NT2/D1 (cell line): ENCODE measurements around the gene CCER1.

Experiments
- DNase-seq: peaks from one replicate; pipeline ENCODE4 v3.0.0-alpha.2; 2011; ENCODE audit warnings: low read depth, low spot score
- H3K27me3 ChIP-seq: 2 replicates; pipeline ENCODE4 v1.6.0; 2011; ENCODE audit warnings: mild to moderate bottlenecking; ENCODE audit not compliant: insufficient read length, insufficient read depth
- H3K36me3 ChIP-seq: 2 replicates; pipeline ENCODE4 v1.6.1; 2011; ENCODE audit warnings: mild to moderate bottlenecking, low read length, mixed read lengths; ENCODE audit not compliant: insufficient read depth, insufficient read length
- H3K4me1 ChIP-seq: 2 replicates; pipeline ENCODE4 v1.5.1; 2011; ENCODE audit not compliant: insufficient read depth, insufficient read length
- H3K4me3 ChIP-seq: 2 replicates; pipeline ENCODE4 v1.5.1; 2011; ENCODE audit warnings: low read depth; ENCODE audit not compliant: insufficient read length
- H3K9ac ChIP-seq: 2 replicates; pipeline ENCODE4 v1.6.0; 2011; ENCODE audit warnings: low read depth; ENCODE audit not compliant: insufficient read length
- H3K9me3 ChIP-seq: 2 replicates; pipeline ENCODE4 v1.5.1; 2011; ENCODE audit warnings: mild to moderate bottlenecking, low read length; ENCODE audit not compliant: insufficient read depth
- SUZ12 ChIP-seq: IDR thresholded peaks from 2 replicates; pipeline ENCODE4 v1.6.1; 2011; ENCODE audit not compliant: insufficient read length, insufficient read depth; ENCODE audit errors: extremely low read depth
- YY1 ChIP-seq: IDR thresholded peaks from 2 replicates; pipeline ENCODE4 v1.6.1; 2011; ENCODE audit not compliant: insufficient read length, insufficient read depth
- ZNF274 ChIP-seq: IDR thresholded peaks from 2 replicates; pipeline ENCODE4 v1.6.1; 2011; ENCODE audit warnings: mild to moderate bottlenecking, low read depth, low read length

The CCER1 gene

GRCh38 chr12:90938451-90938850, 16.5 kb downstream of the CCER1 start:
- H3K4me3 ChIP-seq: no peak overlapping the region
- DNase-seq: no peak
- peaks cover 4% of the 10 kb centered on the region; the same call in 1 of the 2 replicates for H3K9me3 ChIP-seq
- no peaks in the 10 kb centered on the region for H3K4me1 ChIP-seq
- H3K27me3 ChIP-seq: no peaks in the 10 kb centered on the region
- no peak overlapping the region for H3K9ac ChIP-seq
- H3K36me3 ChIP-seq: no peaks in the 10 kb centered on the region
- TF ChIP-seq ZNF274 (no peak), SUZ12 (no peak), YY1 (no peak)

DNA sequence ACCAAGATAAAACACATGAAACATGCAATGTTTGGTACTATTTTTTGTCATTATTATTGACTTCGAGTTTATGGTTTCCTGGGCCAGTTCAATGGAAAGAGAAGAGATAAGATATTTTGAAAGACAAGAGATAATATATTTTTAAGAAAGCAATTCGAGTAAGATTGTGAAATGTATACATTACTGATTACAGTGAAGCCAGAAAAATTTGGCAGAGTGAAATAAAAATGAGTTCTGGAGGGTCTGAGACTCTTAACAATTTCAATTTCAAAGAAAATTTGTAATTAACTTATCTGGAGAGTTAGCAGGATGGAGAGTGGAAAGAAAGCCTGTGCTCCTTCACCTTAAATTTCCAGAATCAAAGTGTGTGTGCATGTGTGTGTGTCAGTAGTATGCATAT, 17.3 kb downstream of the CCER1 start:
- no peak overlapping the region for H3K4me3 ChIP-seq

DNA sequence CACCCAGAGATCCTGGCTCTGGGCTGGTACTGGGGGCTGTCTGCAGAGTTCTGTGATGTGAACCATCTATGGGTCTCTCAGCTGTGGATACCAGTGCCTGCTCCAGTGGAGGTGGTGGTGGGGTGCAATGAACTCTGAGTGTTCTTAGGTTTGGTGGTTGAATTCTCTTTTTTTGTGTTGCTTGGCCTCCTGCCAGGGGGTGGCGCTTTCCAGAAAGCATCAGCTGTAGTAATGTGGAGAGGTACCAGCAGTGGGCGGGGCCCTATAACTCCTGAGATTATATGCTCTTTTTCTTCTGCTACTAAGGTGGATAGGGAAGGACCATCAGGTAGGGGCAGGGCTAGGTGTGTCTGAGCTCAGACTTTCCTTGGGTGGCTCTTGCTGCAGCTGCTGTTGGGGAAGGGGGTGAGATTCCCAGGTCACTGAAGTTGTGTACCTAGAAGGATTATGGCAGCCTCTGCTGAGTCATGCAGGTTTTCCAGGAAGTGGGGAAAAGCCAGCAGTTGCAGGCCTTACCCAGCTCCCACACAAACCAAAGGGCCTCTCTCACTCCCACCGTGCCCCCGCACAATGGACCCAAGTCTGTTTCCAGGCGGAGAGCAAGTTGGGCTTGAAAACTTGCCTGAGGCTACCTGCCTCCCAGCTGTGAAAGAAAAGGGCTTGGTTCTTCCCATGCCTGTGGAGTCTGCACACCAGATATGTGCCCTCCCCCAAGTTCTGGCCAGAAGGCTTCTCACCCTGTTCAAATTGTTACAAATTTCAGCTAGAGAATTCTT, 18.6 kb downstream of the CCER1 start:
- DNase-seq: no peak
- no peak overlapping the region for H3K4me3 ChIP-seq
- no peaks in the 10 kb centered on the region for H3K4me1 ChIP-seq

More for the DNA sequence above, 17.3 kb downstream of the CCER1 start:
- no peak for TF ChIP-seq ZNF274
- TF ChIP-seq SUZ12: no peak
- TF ChIP-seq YY1: no peak
- no peak overlapping the region for H3K9ac ChIP-seq
- peaks cover 4% of the 10 kb centered on the region; the same call in 1 of the 2 replicates for H3K9me3 ChIP-seq
- no peaks in the 10 kb centered on the region for H3K27me3 ChIP-seq
- DNase-seq: no peak
- H3K4me1 ChIP-seq: no peaks in the 10 kb centered on the region
- H3K36me3 ChIP-seq: no peaks in the 10 kb centered on the region

DNA sequence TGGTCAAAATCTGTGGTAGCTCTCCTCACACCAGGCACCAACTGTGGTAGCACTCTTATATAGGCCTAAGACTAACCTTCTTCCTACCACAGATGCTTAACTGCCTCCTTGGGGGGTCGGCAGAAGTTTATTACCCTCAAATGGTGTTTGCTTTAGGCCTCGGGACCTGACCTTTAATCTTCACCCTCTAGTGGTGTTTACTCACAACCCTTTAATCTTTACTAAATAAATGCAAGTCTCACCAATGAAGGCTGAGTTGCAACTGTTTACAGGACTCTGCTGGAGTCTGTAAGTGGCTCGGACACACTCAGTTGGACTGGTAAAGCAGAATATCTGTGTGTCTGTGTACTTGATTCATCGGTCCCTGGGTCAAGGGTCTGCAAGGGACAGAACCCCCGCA, 29.4 kb downstream of the CCER1 start:
- Histone ChIP-seq H3K9me3 (peaks cover 13% of the 10 kb centered on the region), H3K27me3 (no peaks in the 10 kb centered on the region), H3K4me3 (no peak overlapping the region), H3K9ac (no peak overlapping the region), H3K4me1 (no peaks in the 10 kb centered on the region), H3K36me3 (no peaks in the 10 kb centered on the region)
- TF ChIP-seq ZNF274 (no peak), YY1 (no peak), SUZ12 (no peak)
- DNase-seq: no peak

More for the DNA sequence above, 18.6 kb downstream of the CCER1 start:
- H3K9ac ChIP-seq: no peak overlapping the region
- no peaks in the 10 kb centered on the region for H3K36me3 ChIP-seq
- no peaks in the 10 kb centered on the region for H3K27me3 ChIP-seq
- H3K9me3 ChIP-seq: peaks cover 4% of the 10 kb centered on the region; the same call in 1 of the 2 replicates
- TF ChIP-seq SUZ12 (no peak), ZNF274 (no peak), YY1 (no peak)

DNA sequence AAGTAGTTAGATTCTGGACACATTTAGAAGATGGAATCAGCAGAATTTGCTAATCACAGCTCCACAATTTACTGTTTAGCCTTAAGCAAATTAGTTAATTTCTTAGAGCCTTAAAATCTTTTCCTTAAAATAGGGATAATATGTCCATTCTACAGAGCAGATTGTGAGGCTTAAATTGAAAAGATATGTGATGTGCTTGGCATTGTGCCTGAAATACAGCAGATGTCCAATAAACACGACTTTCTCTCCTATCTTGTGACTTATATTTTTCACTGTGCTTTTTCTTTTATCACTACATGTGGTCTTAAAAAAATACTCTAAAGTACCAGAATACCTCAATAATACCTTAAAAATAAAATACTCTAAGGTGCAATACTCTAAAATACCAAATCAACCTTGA, 30.6 kb downstream of the CCER1 start:
- no peak overlapping the region for H3K4me3 ChIP-seq
- no peaks in the 10 kb centered on the region for H3K36me3 ChIP-seq
- TF ChIP-seq ZNF274 (no peak), SUZ12 (no peak), YY1 (no peak)
- no peak overlapping the region for H3K9ac ChIP-seq
- no peaks in the 10 kb centered on the region for H3K27me3 ChIP-seq
- H3K9me3 ChIP-seq: peaks cover 5% of the 10 kb centered on the region
- DNase-seq: no peak
- H3K4me1 ChIP-seq: no peaks in the 10 kb centered on the region

DNA sequence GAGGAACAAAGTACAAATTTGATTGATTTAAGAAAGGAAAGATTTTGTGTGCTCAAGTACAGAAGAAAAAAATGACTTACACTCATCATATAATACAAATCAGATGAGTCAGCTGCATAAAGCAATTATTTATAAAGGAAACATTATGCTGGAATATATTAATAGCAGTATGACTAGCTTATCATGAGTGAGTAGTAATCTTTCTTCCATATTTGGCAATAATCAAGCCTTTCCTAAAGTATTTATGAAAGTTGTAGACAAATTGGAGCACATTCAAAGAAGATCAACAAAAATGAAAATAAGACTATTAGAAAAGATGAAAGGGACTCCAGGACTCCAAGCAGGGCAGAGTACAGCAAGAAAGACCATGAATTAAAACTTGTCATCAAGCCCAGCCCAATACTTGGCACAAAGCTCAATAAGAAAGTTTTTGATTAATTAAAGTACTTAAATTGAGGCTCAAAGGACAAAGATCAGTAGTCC, 32.8 kb downstream of the CCER1 start:
- Histone ChIP-seq H3K4me3 (no peak overlapping the region), H3K36me3 (no peaks in the 10 kb centered on the region), H3K9me3 (no peaks in the 10 kb centered on the region), H3K4me1 (no peaks in the 10 kb centered on the region), H3K27me3 (no peaks in the 10 kb centered on the region), H3K9ac (no peak overlapping the region)
- no peak for DNase-seq
- no peak for TF ChIP-seq SUZ12
- TF ChIP-seq YY1: no peak
- TF ChIP-seq ZNF274: no peak

DNA sequence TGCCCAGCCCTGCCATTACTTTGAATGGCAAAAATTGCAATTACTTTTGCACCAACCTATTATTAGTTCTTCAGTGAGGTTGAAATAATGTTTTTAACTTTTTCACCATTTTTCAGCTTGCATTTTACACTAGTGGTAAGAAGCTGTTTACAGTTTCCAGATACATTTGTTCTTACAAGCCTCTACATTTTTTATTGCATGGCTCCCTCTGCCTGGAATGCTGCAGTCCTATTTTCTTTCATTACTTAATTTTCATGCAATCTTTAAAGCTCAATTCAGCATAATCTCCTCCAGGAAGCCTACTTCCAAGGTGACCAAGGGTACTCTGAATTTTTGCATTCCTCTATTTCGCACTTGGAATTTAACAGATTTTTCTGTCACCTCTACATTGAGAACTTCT, 33.4 kb downstream of the CCER1 start:
- no peak overlapping the region for H3K9ac ChIP-seq
- no peaks in the 10 kb centered on the region for H3K4me1 ChIP-seq
- H3K27me3 ChIP-seq: no peaks in the 10 kb centered on the region
- H3K4me3 ChIP-seq: no peak overlapping the region
- no peaks in the 10 kb centered on the region for H3K36me3 ChIP-seq
- TF ChIP-seq SUZ12: no peak
- no peak for TF ChIP-seq ZNF274
- no peak for TF ChIP-seq YY1
- H3K9me3 ChIP-seq: no peaks in the 10 kb centered on the region
- no peak for DNase-seq
